Mesendoderm (in vitro differentiated cells): Measurements from ENCODE around the gene BMP7.
"Not testable (repeated sequence)": the region's sequence is repeated elsewhere in the genome, so short reads cannot be mapped to it uniquely, and the experiment has no call there.

ENCODE experiments used
- DNase-seq: peaks from one replicate; pipeline ENCODE4 v3.0.0; 2013
- H2AK5ac ChIP-seq: 2 replicates; pipeline ENCODE4 v1.6.1; 2013; ENCODE audit warnings: low read length, inconsistent platforms
- H2BK120ac ChIP-seq: 2 replicates; pipeline ENCODE4 v1.6.1; 2013; ENCODE audit warnings: low read depth, mild to moderate bottlenecking, low read length, moderate library complexity, mixed read lengths
- H2BK15ac ChIP-seq: replicated peaks from 2 replicates; pipeline ENCODE4 v1.6.1; 2013; ENCODE audit warnings: low read depth, mild to moderate bottlenecking, moderate library complexity
- H2BK5ac ChIP-seq: 2 replicates; pipeline ENCODE4 v1.6.1; 2013; ENCODE audit warnings: low read length, inconsistent platforms
- H3K18ac ChIP-seq: 2 replicates; pipeline ENCODE4 v1.6.1; 2013; ENCODE audit warnings: mild to moderate bottlenecking, low read length, mixed read lengths
- H3K23ac ChIP-seq: one replicate; pipeline ENCODE4 v1.6.1; 2013; ENCODE audit warnings: low read length
- H3K27ac ChIP-seq: 2 replicates; pipeline ENCODE4 v1.5.1; 2013; ENCODE audit warnings: low read depth, mild to moderate bottlenecking, inconsistent platforms, low read length, moderate library complexity
- H3K27me3 ChIP-seq: 2 replicates; pipeline ENCODE4 v1.6.1; 2013; ENCODE audit warnings: low read length, control low read depth, mild to moderate bottlenecking, inconsistent platforms; ENCODE audit not compliant: insufficient read depth, poor library complexity
- H3K36me3 ChIP-seq: 2 replicates; pipeline ENCODE4 v1.6.1; 2013; ENCODE audit warnings: low read length, inconsistent platforms; ENCODE audit not compliant: control insufficient read depth, insufficient read depth
- H3K4ac ChIP-seq: one replicate; pipeline ENCODE4 v1.6.1; 2013; ENCODE audit warnings: low read depth, mild to moderate bottlenecking, low read length, moderate library complexity
- H3K4me1 ChIP-seq: 2 replicates; pipeline ENCODE4 v1.6.1; 2013; ENCODE audit warnings: low read depth, low read length, inconsistent platforms; ENCODE audit not compliant: control insufficient read depth
- H3K4me2 ChIP-seq: 2 replicates; pipeline ENCODE4 v1.6.1; 2013; ENCODE audit warnings: low read length
- H3K4me3 ChIP-seq: 2 replicates; pipeline ENCODE4 v1.5.1; 2013; ENCODE audit warnings: mild to moderate bottlenecking, low read length
- H3K56ac ChIP-seq: one replicate; pipeline ENCODE4 v1.6.1; 2013; ENCODE audit warnings: low read length
- H3K79me1 ChIP-seq: 2 replicates; pipeline ENCODE4 v1.6.1; 2013; ENCODE audit warnings: low read length, inconsistent platforms
- H3K79me2 ChIP-seq: 2 replicates; pipeline ENCODE4 v1.6.1; 2013; ENCODE audit warnings: mild to moderate bottlenecking, low read length; ENCODE audit not compliant: control insufficient read depth, insufficient read depth
- H3K9ac ChIP-seq: 2 replicates; pipeline ENCODE4 v1.6.1; 2013; ENCODE audit warnings: low read length, inconsistent platforms
- H4K5ac ChIP-seq: one replicate; pipeline ENCODE4 v1.6.1; 2013; ENCODE audit warnings: low read length
- H4K8ac ChIP-seq: one replicate; pipeline ENCODE4 v1.6.1; 2013; ENCODE audit warnings: low read depth, mild to moderate bottlenecking, control low read depth, low read length, moderate library complexity
- WGBS: extraction: QIAGEN DNeasy Blood & Tissue Kit; methylation state at CpG from one replicate; pipeline ENCODE4 v1.1.7; 2013; ENCODE audit warnings: low lambda C conversion rate, missing lambda C conversion rate; ENCODE audit not compliant: insufficient coverage; ENCODE audit errors: extremely low coverage; 5-methylcytosine and 5-hydroxymethylcytosine counted together

BMP7 gene

DNA sequence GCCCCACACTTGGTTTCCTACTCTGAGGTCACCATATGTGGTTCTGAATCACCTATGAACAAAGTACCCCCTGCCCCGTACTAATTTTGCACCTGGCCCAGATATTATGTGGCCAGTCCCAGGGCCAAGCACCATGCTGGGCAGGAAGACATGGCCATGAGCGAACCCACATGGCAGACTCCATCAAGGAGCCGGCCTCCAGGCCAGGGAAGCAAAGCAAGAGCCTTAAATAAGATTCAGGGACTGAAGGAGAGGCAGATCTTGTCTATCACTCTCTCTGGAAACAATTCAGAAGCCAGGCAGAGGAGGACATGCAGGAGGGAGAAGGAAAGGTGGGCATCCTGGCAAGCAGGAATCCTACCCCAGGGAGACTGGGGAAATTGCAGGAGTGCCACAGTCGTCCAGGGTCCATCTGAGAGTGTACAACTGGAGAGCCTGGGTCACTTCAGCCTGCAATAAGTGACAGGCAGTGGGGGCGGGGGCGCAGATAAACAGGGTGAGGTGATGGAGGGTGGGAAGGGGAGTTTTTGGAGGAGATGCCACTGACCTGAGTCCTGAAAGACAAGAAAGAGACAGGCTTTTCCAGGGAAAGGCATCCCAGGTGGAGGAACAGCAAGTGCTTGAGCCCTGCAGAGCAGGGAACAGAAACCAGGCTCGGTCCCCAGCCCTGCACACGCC is 2.1 kb upstream of the BMP7 start:
- H3K4me2 ChIP-seq = no peak overlapping the region
- WGBS = no CpG with 5 or more reads among the region's 8 CpGs
- H3K27ac ChIP-seq = no peak overlapping the region
- no peak overlapping the region for H2BK15ac ChIP-seq
- H3K27me3 ChIP-seq = peaks cover 7% of the 10 kb centered on the region
- H2BK120ac ChIP-seq = no peak overlapping the region
- DNase-seq = no peak
- H3K4me1 ChIP-seq = peaks cover 2% of the 10 kb centered on the region
- no peak overlapping the region for H3K56ac ChIP-seq
- H3K9ac ChIP-seq = no peak overlapping the region
- no peak overlapping the region for H4K5ac ChIP-seq
- H3K18ac ChIP-seq = no peak overlapping the region
- H4K8ac ChIP-seq = no peak overlapping the region
- no peaks in the 10 kb centered on the region for H3K79me1 ChIP-seq
- no peaks in the 10 kb centered on the region for H3K79me2 ChIP-seq
- no peak overlapping the region for H3K4ac ChIP-seq
- H2BK5ac ChIP-seq = no peak overlapping the region
- no peak overlapping the region for H3K23ac ChIP-seq
- H3K4me3 ChIP-seq = no peak overlapping the region
- no peaks in the 10 kb centered on the region for H3K36me3 ChIP-seq
- no peak overlapping the region for H2AK5ac ChIP-seq

DNA sequence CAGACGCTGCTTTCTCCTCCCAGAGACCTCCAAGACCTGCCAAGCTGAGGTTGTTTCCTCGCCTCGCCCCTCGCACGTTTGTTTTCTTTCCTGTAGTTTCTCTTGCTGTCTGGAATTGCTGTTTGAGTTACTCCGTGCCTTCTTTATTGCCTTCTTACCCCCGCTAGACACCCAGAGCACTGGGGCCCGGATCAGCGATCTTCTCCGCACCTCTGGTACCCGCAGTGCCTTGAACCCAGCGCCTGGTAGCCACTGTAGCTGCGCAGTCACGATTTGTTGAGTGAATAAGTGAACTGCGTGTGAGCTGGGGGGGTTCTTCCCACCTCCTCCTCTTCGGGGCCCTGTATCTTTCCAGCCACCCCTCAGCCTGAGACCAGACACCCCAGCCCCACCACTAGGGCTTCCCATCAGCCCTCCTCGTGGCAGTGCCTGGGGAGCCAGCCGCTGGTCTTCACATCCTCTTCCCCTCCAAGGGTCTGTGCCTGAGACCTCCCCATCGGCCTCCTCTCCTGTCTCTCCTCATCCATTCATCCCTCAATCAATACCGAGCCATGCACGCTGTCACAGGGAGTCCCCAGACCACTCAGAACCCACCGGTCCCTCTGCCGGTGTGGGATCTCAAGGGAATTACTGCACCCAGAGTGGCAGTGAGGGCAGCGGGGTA is 849 bp upstream of the BMP7 start:
- H3K27me3 ChIP-seq = peaks cover 7% of the 10 kb centered on the region
- no peak overlapping the region for H4K5ac ChIP-seq
- H2BK120ac ChIP-seq = no peak overlapping the region
- no peak overlapping the region for H3K23ac ChIP-seq
- H3K79me1 ChIP-seq = no peaks in the 10 kb centered on the region
- H3K56ac ChIP-seq = peak overlapping the region; percentile 10
- H3K79me2 ChIP-seq = no peaks in the 10 kb centered on the region
- H2AK5ac ChIP-seq = no peak overlapping the region
- H3K4me1 ChIP-seq = peaks cover 4% of the 10 kb centered on the region
- no peak for DNase-seq
- WGBS = no CpG with 5 or more reads among the region's 24 CpGs
- H3K4ac ChIP-seq = no peak overlapping the region
- H2BK15ac ChIP-seq = no peak overlapping the region
- H3K27ac ChIP-seq = no peak overlapping the region
- H2BK5ac ChIP-seq = no peak overlapping the region
- H3K36me3 ChIP-seq = no peaks in the 10 kb centered on the region
- H3K9ac ChIP-seq = no peak overlapping the region
- no peak overlapping the region for H3K4me3 ChIP-seq
- H3K4me2 ChIP-seq = peak overlapping the region; percentile 14
- no peak overlapping the region for H3K18ac ChIP-seq
- no peak overlapping the region for H4K8ac ChIP-seq

DNA sequence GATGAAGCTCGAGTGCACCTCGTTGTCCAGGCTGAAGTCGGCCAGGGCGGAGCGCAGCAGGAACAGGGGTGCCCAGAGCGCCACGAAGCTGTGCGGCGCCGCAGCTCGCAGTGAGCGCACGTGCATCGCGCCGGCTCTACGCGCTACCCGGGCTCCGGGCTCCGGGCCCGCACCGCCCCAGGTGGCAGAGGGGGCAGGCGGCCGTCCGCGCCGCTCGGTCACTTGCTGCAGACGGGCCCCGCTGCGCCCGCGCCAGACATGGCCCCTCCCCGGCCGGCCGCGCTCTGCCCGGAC is 497 bp downstream of the BMP7 start:
- H3K79me1 ChIP-seq = no peaks in the 10 kb centered on the region
- no peaks in the 10 kb centered on the region for H3K79me2 ChIP-seq
- peaks cover 7% of the 10 kb centered on the region for H3K4me1 ChIP-seq
- no peak overlapping the region for H3K27ac ChIP-seq
- H3K36me3 ChIP-seq = no peaks in the 10 kb centered on the region
- H4K5ac ChIP-seq = no peak overlapping the region
- no peak overlapping the region for H4K8ac ChIP-seq
- no peak overlapping the region for H2BK120ac ChIP-seq
- H2BK15ac ChIP-seq = no peak overlapping the region
- no peak overlapping the region for H2AK5ac ChIP-seq
- H3K4ac ChIP-seq = no peak overlapping the region
- peak overlapping the region; percentile 27 for H3K4me3 ChIP-seq
- no CpG with 5 or more reads among the region's 39 CpGs for WGBS
- H3K23ac ChIP-seq = peak overlapping the region; percentile 83
- peak overlapping the region; percentile 82 for H3K18ac ChIP-seq
- H3K56ac ChIP-seq = peak overlapping the region; percentile 77
- peak overlapping the region; percentile 83 for H3K4me2 ChIP-seq
- DNase-seq = no peak
- no peak overlapping the region for H2BK5ac ChIP-seq
- H3K9ac ChIP-seq = peak overlapping the region; percentile 61
- peaks cover 11% of the 10 kb centered on the region for H3K27me3 ChIP-seq

DNA sequence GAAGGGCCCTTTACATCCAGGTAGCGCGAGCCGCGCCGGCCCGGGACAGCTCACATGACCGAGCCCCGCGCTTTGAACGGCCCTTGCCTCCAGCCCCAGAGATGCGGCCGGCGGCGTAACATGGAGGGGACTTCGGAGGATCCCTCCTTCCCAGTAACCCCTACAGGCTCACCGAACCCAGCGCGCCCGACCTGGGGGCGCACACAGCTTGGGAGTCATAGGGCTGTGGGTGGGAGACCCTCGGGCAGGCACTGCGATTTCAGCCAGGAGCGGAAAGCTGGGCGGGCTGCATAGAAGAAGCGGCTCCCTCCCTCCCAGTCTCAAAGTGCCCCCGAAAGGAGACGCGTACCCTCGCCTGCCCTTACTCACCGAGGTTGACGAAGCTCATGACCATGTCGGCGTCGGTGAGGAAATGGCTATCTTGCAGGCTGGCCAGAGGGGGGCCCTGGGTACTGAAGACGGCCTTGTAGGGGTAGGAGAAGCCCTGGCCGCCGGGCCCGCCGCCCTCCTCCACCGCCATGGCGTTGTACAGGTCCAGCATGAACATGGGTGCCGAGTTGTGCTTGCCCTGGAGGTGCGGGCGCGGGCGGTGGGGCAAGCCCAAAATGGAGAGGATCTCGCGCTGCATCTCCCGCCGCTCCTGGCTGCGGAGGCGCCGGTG is 975 bp downstream of the BMP7 start:
- H3K18ac ChIP-seq = peak overlapping the region; percentile 82
- H3K79me2 ChIP-seq = no peaks in the 10 kb centered on the region
- no peaks in the 10 kb centered on the region for H3K36me3 ChIP-seq
- no CpG with 5 or more reads among the region's 53 CpGs for WGBS
- no peak overlapping the region for H2AK5ac ChIP-seq
- no peak overlapping the region for H3K4ac ChIP-seq
- no peak overlapping the region for H4K5ac ChIP-seq
- H3K56ac ChIP-seq = peak overlapping the region; percentile 77
- no peak overlapping the region for H4K8ac ChIP-seq
- no peak overlapping the region for H2BK15ac ChIP-seq
- H2BK5ac ChIP-seq = no peak overlapping the region
- peak overlapping the region; percentile 61 for H3K9ac ChIP-seq
- peak overlapping the region; percentile 83 for H3K23ac ChIP-seq
- no peak overlapping the region for H3K27ac ChIP-seq
- peak; percentile 56 for DNase-seq
- no peak overlapping the region for H2BK120ac ChIP-seq
- H3K4me1 ChIP-seq = peaks cover 7% of the 10 kb centered on the region
- peak overlapping the region; percentile 37 for H3K4me3 ChIP-seq
- H3K4me2 ChIP-seq = peak overlapping the region; percentile 83
- peaks cover 16% of the 10 kb centered on the region for H3K27me3 ChIP-seq
- no peaks in the 10 kb centered on the region for H3K79me1 ChIP-seq

DNA sequence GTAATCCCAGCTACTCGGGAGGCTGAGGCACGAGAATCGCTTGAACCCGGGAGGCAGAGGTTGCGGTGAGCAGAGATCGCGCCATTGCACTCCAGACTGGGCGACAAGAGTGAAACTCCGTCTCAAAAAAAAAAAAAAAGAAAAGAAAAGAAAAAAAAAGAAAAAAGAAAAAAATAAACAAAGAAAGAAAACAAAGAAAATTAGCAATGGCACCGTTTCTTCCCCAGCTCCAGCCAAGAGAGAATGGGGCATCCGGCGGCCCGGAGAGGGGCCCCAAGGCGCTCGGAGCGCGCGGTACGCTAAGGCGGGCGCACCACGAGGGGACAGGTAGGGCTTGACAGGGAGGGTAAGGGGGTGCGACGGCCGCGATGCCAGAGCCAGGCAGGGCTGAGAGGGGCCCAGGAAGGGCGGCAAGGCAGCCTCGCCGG is 1.5 kb downstream of the BMP7 start:
- H3K79me2 ChIP-seq, H3K4me1 ChIP-seq, H4K8ac ChIP-seq, H4K5ac ChIP-seq, H3K27ac ChIP-seq, H3K36me3 ChIP-seq, H2BK120ac ChIP-seq, DNase-seq, H3K18ac ChIP-seq, H2BK15ac ChIP-seq, H3K4ac ChIP-seq, H2BK5ac ChIP-seq, H2AK5ac ChIP-seq, H3K79me1 ChIP-seq: not testable (repeated sequence)
- Histone ChIP-seq H3K56ac (peak overlapping the region; percentile 77), H3K23ac (peak overlapping the region; percentile 48), H3K9ac (peak overlapping the region; percentile 60), H3K4me3 (peak overlapping the region; percentile 37), H3K4me2 (peak overlapping the region; percentile 83), H3K27me3 (peaks cover 20% of the 10 kb centered on the region)
- WGBS = no CpG with 5 or more reads among the region's 29 CpGs
